PC-3 (cell line): Measurements from ENCODE around the gene OR5B12. TPM values are rescaled to one million over a fixed set of nuclear protein-coding genes. Genes with fewer than 3 reads are reported as not detected.
"Not testable (repeated sequence)": the region's sequence is repeated elsewhere in the genome, so short reads cannot be mapped to it uniquely, and the experiment has no call there.

Experiments used
- ATAC-seq: fragments of 200-7000 bp; cut with Tn5 transposase; 2 replicates; pipeline ENCODE4 v1.9.1; 2020; ENCODE audit warnings: mild to moderate bottlenecking, moderate library complexity
- BruUV-seq: library from RNA; stranded (reverse); fragments of 400-500 nt; replicated peaks from 2 replicates; lab custom pipeline; 2021; lab: Mats Ljungman, UMichigan
- CTCF ChIA-PET: fragments of 300-600 bp; sonication (Branson Sonifier 250); formaldehyde crosslinking; loops from one replicate; lab custom pipeline; 2022; ENCODE audit warnings: antibody characterized with exemption; lab: Charles Lee
- POLR2A ChIA-PET: fragments of 300-600 bp; sonication (Branson Sonifier 250); formaldehyde crosslinking; loops from one replicate; lab custom pipeline; 2022; ENCODE audit warnings: antibody characterized with exemption; ENCODE audit not compliant: unreplicated experiment; lab: Charles Lee
- DNase-seq: peaks from one replicate; pipeline ENCODE4 v3.0.0-alpha.2; 2015
- H2AFZ ChIP-seq: fragments of 300-600 bp; sonication (generic); 2 replicates; pipeline ENCODE4 v1.6.0; 2016; ENCODE audit warnings: antibody characterized with exemption, low read length
- H3F3A ChIP-seq: fragments of 300-600 bp; sonication (generic); one replicate; pipeline ENCODE4 v1.6.0; 2017; ENCODE audit warnings: antibody characterized with exemption, low read length, control low read depth, mild to moderate bottlenecking; ENCODE audit not compliant: unreplicated experiment
- H3K27ac ChIP-seq: fragments of 300-600 bp; sonication (generic); 2 replicates; pipeline ENCODE4 v1.5.1; 2016; ENCODE audit warnings: mild to moderate bottlenecking, low read length
- H3K27me3 ChIP-seq: fragments of 300-600 bp; sonication (generic); 2 replicates; pipeline ENCODE4 v1.6.1; 2016; ENCODE audit warnings: low read length, mixed read lengths
- H3K36me3 ChIP-seq: fragments of 300-600 bp; sonication (generic); 2 replicates; pipeline ENCODE4 v1.6.1; 2016; ENCODE audit warnings: low read depth, mixed run types, low read length, mixed read lengths
- H3K4me1 ChIP-seq: fragments of 300-600 bp; sonication (generic); 2 replicates; pipeline ENCODE4 v1.5.1; 2016; ENCODE audit warnings: low read length; ENCODE audit not compliant: insufficient read depth
- H3K4me2 ChIP-seq: fragments of 300-600 bp; sonication (generic); 2 replicates; pipeline ENCODE4 v1.6.0; 2016; ENCODE audit warnings: low read length
- H3K4me3 ChIP-seq: fragments of 300-600 bp; sonication (generic); 2 replicates; pipeline ENCODE4 v1.5.1; 2016; ENCODE audit warnings: mild to moderate bottlenecking, low read length, mixed read lengths
- H3K79me2 ChIP-seq: fragments of 300-600 bp; sonication (generic); 2 replicates; pipeline ENCODE4 v1.6.1; 2017; ENCODE audit warnings: low read length, mixed read lengths
- H3K9ac ChIP-seq: fragments of 300-600 bp; sonication (generic); 2 replicates; pipeline ENCODE4 v1.6.0; 2016; ENCODE audit warnings: mild to moderate bottlenecking, low read length
- H3K9me2 ChIP-seq: fragments of 300-600 bp; sonication (generic); replicated peaks from 2 replicates; pipeline ENCODE4 v1.6.1; 2016; ENCODE audit warnings: mixed run types, low read length, mixed read lengths
- H3K9me3 ChIP-seq: fragments of 300-600 bp; sonication (generic); 2 replicates; pipeline ENCODE4 v1.6.1; 2016; ENCODE audit warnings: low read length, mixed read lengths
- H4K20me1 ChIP-seq: fragments of 300-600 bp; sonication (generic); 2 replicates; pipeline ENCODE4 v1.6.1; 2016; ENCODE audit warnings: low read length, mixed read lengths
- CTCF ChIP-seq: fragments of 300-600 bp; sonication (generic); conservative IDR thresholded peaks from 2 replicates; pipeline ENCODE4 v1.5.1; 2017; ENCODE audit warnings: antibody characterized with exemption, low read depth, mild to moderate bottlenecking, low read length
- EZH2 ChIP-seq: fragments of 300-600 bp; sonication (generic); IDR thresholded peaks from one replicate; pipeline ENCODE4 v1.6.1; 2017; ENCODE audit warnings: antibody characterized with exemption, mild to moderate bottlenecking, low read length; ENCODE audit not compliant: unreplicated experiment
- EZH2phosphoT487 ChIP-seq: fragments of 300-600 bp; sonication (generic); IDR thresholded peaks from 2 replicates; pipeline ENCODE4 v1.6.1; 2018; ENCODE audit warnings: mild to moderate bottlenecking, antibody characterized with exemption, low read length, borderline replicate concordance
- intact Hi-C: fragments of 100-400 bp; cut with micrococcal nuclease; formaldehyde crosslinking; loops from 2 replicates; pipeline ENCODE4 v1.9.0; 2023
- total RNA-seq: library from RNA; depleted of rRNA; stranded (reverse); fragments of >200 nt; gene quantifications from 2 replicates; pipeline ENCODE4 v1.2.3, GENCODE V29; 2014

Gene OR5B12
- total RNA-seq, 1 experiment from 2014 or later = not detected

GRCh38 chr11:58406774-58407173 is 35.3 kb downstream of the OR5B12 start, which contains the start of gene OR5B3:
Gene OR5B3 (minus strand): TSS chr11:58406874. CDS start chr11:58403409, 3,465 bp downstream.
- no peaks in the 10 kb centered on the region for H3K27me3 ChIP-seq
- peaks cover 5% of the 10 kb centered on the region; the same call in 1 of the 2 replicates for H3K9me3 ChIP-seq
- intact Hi-C loops = no loop called here
- no peaks in the 10 kb centered on the region for H3K9me2 ChIP-seq
- ChIA-PET CTCF (no interaction called here), POLR2A (no interaction called here)
- H3K9ac ChIP-seq = no peak within 1 kb of the TSS
- no peaks in the 10 kb centered on the region for H3F3A ChIP-seq
- no peak within 1 kb of the TSS for H3K4me3 ChIP-seq
- H3K27ac ChIP-seq = no peak within 1 kb of the TSS
- H3K4me2 ChIP-seq = no peak within 1 kb of the TSS
- no TSS peak for BruUV-seq
- H2AFZ ChIP-seq = 0 out of 2 replicates have a peak within 1 kb of the TSS, but pooled peaks have one; percentile 11
- H3K79me2 ChIP-seq = no peaks in the 10 kb centered on the region
- ATAC-seq = no peak
- H4K20me1 ChIP-seq = no peaks in the 10 kb centered on the region
- TF ChIP-seq EZH2 = no peak
- no peak for TF ChIP-seq EZH2phosphoT487
- TF ChIP-seq CTCF = no peak
- H3K4me1 ChIP-seq = no peaks in the 10 kb centered on the region
- H3K36me3 ChIP-seq = no peaks in the 10 kb centered on the region
- no peak for DNase-seq

GRCh38 chr11:58399622-58400021 is 42.4 kb downstream of the OR5B12 start:
- H2AFZ ChIP-seq, H3K9me2 ChIP-seq, H3K9ac ChIP-seq, CTCF ChIA-PET, H3K4me3 ChIP-seq, H3K36me3 ChIP-seq, H3K79me2 ChIP-seq, H3K9me3 ChIP-seq, H3K4me2 ChIP-seq, POLR2A ChIA-PET, BruUV-seq, ATAC-seq, H3K27ac ChIP-seq, H4K20me1 ChIP-seq, DNase-seq, intact Hi-C loops, H3K27me3 ChIP-seq, H3F3A ChIP-seq: not testable (repeated sequence)
- peaks cover 16% of the 10 kb centered on the region for H3K4me1 ChIP-seq

- Histone ChIP-seq H3K79me2 (no peaks in the 10 kb centered on the region), H3K27ac (peak overlapping the region; percentile 89; the same call in 1 of the 2 replicates), H3K9me3 (no peaks in the 10 kb centered on the region; the same call in 1 of the 2 replicates), H3K27me3 (no peaks in the 10 kb centered on the region), H3K9ac (no peak overlapping the region), H3K36me3 (peaks cover 5% of the 10 kb centered on the region; the same call in 1 of the 2 replicates), H2AFZ (no peak overlapping the region), H3F3A (peaks cover 27% of the 10 kb centered on the region), H3K4me3 (no peak overlapping the region), H4K20me1 (no peaks in the 10 kb centered on the region), H3K4me1 (peaks cover 55% of the 10 kb centered on the region), H3K4me2 (no peak overlapping the region), H3K9me2 (no peaks in the 10 kb centered on the region)
- TF ChIP-seq EZH2phosphoT487 (no peak), CTCF (no peak), EZH2 (no peak)
- ATAC-seq (no peak), DNase-seq (peak; percentile 39)
- POLR2A ChIA-PET = no interaction called here
- no TSS peak for BruUV-seq
- intact Hi-C loops = no loop called here
- CTCF ChIA-PET = no interaction called here
Measured at GRCh38 chr11:58395581-58395980, 46.5 kb downstream of the OR5B12 start.
